Memory B cell (primary cell): Measurements from ENCODE around the gene FXN.
A peak's percentile ranks its signal among the peaks of the same experiment; 100 is the strongest.
"Not testable (repeated sequence)": the region's sequence is repeated elsewhere in the genome, so short reads cannot be mapped to it uniquely, and the experiment has no call there.

ENCODE experiments used
- ATAC-seq: fragments of 150-1000 bp; cut with Tn5 transposase; 2 replicates; pipeline ENCODE4 v1.10.0; 2021; ENCODE audit warnings: low read depth, mild to moderate bottlenecking, moderate library complexity
- DNase-seq, 2 donors: peaks; one replicate each; pipeline ENCODE4 v3.0.0; 2022; ENCODE audit warnings: low spot score in 2 of 2
- H3K27ac Mint-ChIP-seq: one replicate; pipeline ENCODE4 v1.8.0; 2022; ENCODE audit warnings: mild to moderate bottlenecking, moderate library complexity, mixed read lengths
- H3K27me3 Mint-ChIP-seq: one replicate; pipeline ENCODE4 v1.8.0; 2022; ENCODE audit warnings: mixed read lengths
- H3K36me3 Mint-ChIP-seq: one replicate; pipeline ENCODE4 v1.8.0; 2022; ENCODE audit warnings: mild to moderate bottlenecking, mixed read lengths
- H3K4me1 Mint-ChIP-seq: one replicate; pipeline ENCODE4 v1.8.0; 2022; ENCODE audit warnings: mixed read lengths
- H3K4me3 Mint-ChIP-seq: one replicate; pipeline ENCODE4 v1.8.0; 2022; ENCODE audit warnings: mild to moderate bottlenecking, moderate library complexity, mixed read lengths
- H3K9me3 Mint-ChIP-seq: one replicate; pipeline ENCODE4 v1.8.0; 2022; ENCODE audit warnings: mixed read lengths

Gene FXN

GRCh38 chr9:69112646-69113045, 77.1 kb downstream of the FXN start:
- not testable (repeated sequence) for H3K4me1 Mint-ChIP-seq, H3K4me3 Mint-ChIP-seq, H3K9me3 Mint-ChIP-seq, H3K27me3 Mint-ChIP-seq, H3K27ac Mint-ChIP-seq, DNase-seq, ATAC-seq, H3K36me3 Mint-ChIP-seq

GRCh38 chr9:69115621-69116020, 80.1 kb downstream of the FXN start:
- DNase-seq = no peak
- H3K4me1 Mint-ChIP-seq = peaks cover 3% of the 10 kb centered on the region
- H3K36me3 Mint-ChIP-seq = peaks cover 5% of the 10 kb centered on the region
- no peak overlapping the region for H3K27ac Mint-ChIP-seq
- no peaks in the 10 kb centered on the region for H3K27me3 Mint-ChIP-seq
- H3K4me3 Mint-ChIP-seq = no peak overlapping the region
- no peak for ATAC-seq
- no peaks in the 10 kb centered on the region for H3K9me3 Mint-ChIP-seq

GRCh38 chr9:69118656-69119055, 83.1 kb downstream of the FXN start:
- no peak for DNase-seq
- Mint-ChIP-seq H3K4me3 (no peak overlapping the region), H3K9me3 (no peaks in the 10 kb centered on the region), H3K27me3 (no peaks in the 10 kb centered on the region), H3K36me3 (no peaks in the 10 kb centered on the region), H3K4me1 (peaks cover 8% of the 10 kb centered on the region), H3K27ac (no peak overlapping the region)
- ATAC-seq = no peak

GRCh38 chr9:69120380-69121154, 85.0 kb downstream of the FXN start:
- no peak for DNase-seq
- Mint-ChIP-seq H3K9me3 (no peaks in the 10 kb centered on the region), H3K36me3 (no peaks in the 10 kb centered on the region), H3K4me3 (peak overlapping the region; percentile 94), H3K27me3 (no peaks in the 10 kb centered on the region), H3K4me1 (peaks cover 8% of the 10 kb centered on the region), H3K27ac (no peak overlapping the region)
- ATAC-seq = no peak

GRCh38 chr9:69121155-69122081, 85.9 kb downstream of the FXN start:
- ATAC-seq (peak; percentile 57), DNase-seq (peak; percentile 47 to 52)
- Mint-ChIP-seq H3K4me1 (peaks cover 8% of the 10 kb centered on the region), H3K4me3 (peak overlapping the region; percentile 94), H3K27me3 (no peaks in the 10 kb centered on the region), H3K9me3 (no peaks in the 10 kb centered on the region), H3K36me3 (no peaks in the 10 kb centered on the region), H3K27ac (peak overlapping the region; percentile 75)

GRCh38 chr9:69122082-69122548, 86.6 kb downstream of the FXN start:
- Mint-ChIP-seq H3K4me1 (peaks cover 8% of the 10 kb centered on the region), H3K36me3 (no peaks in the 10 kb centered on the region), H3K27ac (peak overlapping the region; percentile 75), H3K9me3 (no peaks in the 10 kb centered on the region), H3K4me3 (peak overlapping the region; percentile 94), H3K27me3 (no peaks in the 10 kb centered on the region)
- ATAC-seq (peak; percentile 80), DNase-seq (peak in 1 of 2 donors; percentile 44)

- H3K4me3 Mint-ChIP-seq = peak overlapping the region; percentile 94
- H3K36me3 Mint-ChIP-seq = no peaks in the 10 kb centered on the region
- DNase-seq (no peak), ATAC-seq (no peak)
- H3K4me1 Mint-ChIP-seq = peaks cover 8% of the 10 kb centered on the region
- no peaks in the 10 kb centered on the region for H3K9me3 Mint-ChIP-seq
- H3K27ac Mint-ChIP-seq = peak overlapping the region; percentile 75
- H3K27me3 Mint-ChIP-seq = no peaks in the 10 kb centered on the region
Observed at GRCh38 chr9:69122549-69123141, 87.1 kb downstream of the FXN start.

GRCh38 chr9:69130456-69131441, 95.2 kb downstream of the FXN start:
- ATAC-seq = no peak
- Mint-ChIP-seq H3K27ac (no peak overlapping the region), H3K27me3 (peaks cover 7% of the 10 kb centered on the region), H3K9me3 (no peaks in the 10 kb centered on the region), H3K4me1 (no peaks in the 10 kb centered on the region), H3K4me3 (no peak overlapping the region), H3K36me3 (peaks cover 2% of the 10 kb centered on the region)
- no peak for DNase-seq

GRCh38 chr9:69131682-69132081, 96.1 kb downstream of the FXN start:
- peaks cover 2% of the 10 kb centered on the region for H3K36me3 Mint-ChIP-seq
- DNase-seq (no peak), ATAC-seq (no peak)
- H3K4me1 Mint-ChIP-seq = no peaks in the 10 kb centered on the region
- H3K27ac Mint-ChIP-seq = no peak overlapping the region
- H3K9me3 Mint-ChIP-seq = no peaks in the 10 kb centered on the region
- H3K4me3 Mint-ChIP-seq = no peak overlapping the region
- peaks cover 7% of the 10 kb centered on the region for H3K27me3 Mint-ChIP-seq

GRCh38 chr9:69132361-69132760, 96.8 kb downstream of the FXN start:
- Mint-ChIP-seq H3K27me3 (peaks cover 7% of the 10 kb centered on the region), H3K4me1 (no peaks in the 10 kb centered on the region), H3K9me3 (no peaks in the 10 kb centered on the region), H3K36me3 (peaks cover 2% of the 10 kb centered on the region), H3K27ac (no peak overlapping the region), H3K4me3 (no peak overlapping the region)
- ATAC-seq = no peak
- no peak for DNase-seq

- no peaks in the 10 kb centered on the region for H3K4me1 Mint-ChIP-seq
- no peak overlapping the region for H3K27ac Mint-ChIP-seq
- H3K4me3 Mint-ChIP-seq = no peak overlapping the region
- peaks cover 4% of the 10 kb centered on the region for H3K36me3 Mint-ChIP-seq
- DNase-seq (no peak), ATAC-seq (no peak)
- H3K9me3 Mint-ChIP-seq = no peaks in the 10 kb centered on the region
- peaks cover 8% of the 10 kb centered on the region for H3K27me3 Mint-ChIP-seq
Observed at GRCh38 chr9:69134412-69134811, 98.9 kb downstream of the FXN start.

GRCh38 chr9:69136185-69136584, 100.6 kb downstream of the FXN start:
- ATAC-seq (no peak), DNase-seq (no peak)
- Mint-ChIP-seq H3K4me1 (no peaks in the 10 kb centered on the region), H3K4me3 (no peak overlapping the region), H3K36me3 (peaks cover 4% of the 10 kb centered on the region), H3K27ac (no peak overlapping the region), H3K9me3 (no peaks in the 10 kb centered on the region), H3K27me3 (peaks cover 4% of the 10 kb centered on the region)

GRCh38 chr9:69136779-69137178, 101.2 kb downstream of the FXN start:
- peaks cover 4% of the 10 kb centered on the region for H3K27me3 Mint-ChIP-seq
- H3K36me3 Mint-ChIP-seq = peaks cover 4% of the 10 kb centered on the region
- H3K9me3 Mint-ChIP-seq = no peaks in the 10 kb centered on the region
- no peak for ATAC-seq
- no peak overlapping the region for H3K4me3 Mint-ChIP-seq
- H3K27ac Mint-ChIP-seq = no peak overlapping the region
- no peaks in the 10 kb centered on the region for H3K4me1 Mint-ChIP-seq
- DNase-seq = no peak
